GM18907 (cell line): ENCODE data around the gene EXOC2.
"Not testable (repeated sequence)": the region's sequence is repeated elsewhere in the genome, so short reads cannot be mapped to it uniquely, and the experiment has no call there.

Experiments
- ATAC-seq: cut with Tn5 transposase; IDR thresholded peaks from one replicate; pipeline ENCODE4 v1.9.1; 2021; ENCODE audit warnings: mild to moderate bottlenecking, moderate library complexity; ENCODE audit not compliant: unreplicated experiment

Gene EXOC2

DNA sequence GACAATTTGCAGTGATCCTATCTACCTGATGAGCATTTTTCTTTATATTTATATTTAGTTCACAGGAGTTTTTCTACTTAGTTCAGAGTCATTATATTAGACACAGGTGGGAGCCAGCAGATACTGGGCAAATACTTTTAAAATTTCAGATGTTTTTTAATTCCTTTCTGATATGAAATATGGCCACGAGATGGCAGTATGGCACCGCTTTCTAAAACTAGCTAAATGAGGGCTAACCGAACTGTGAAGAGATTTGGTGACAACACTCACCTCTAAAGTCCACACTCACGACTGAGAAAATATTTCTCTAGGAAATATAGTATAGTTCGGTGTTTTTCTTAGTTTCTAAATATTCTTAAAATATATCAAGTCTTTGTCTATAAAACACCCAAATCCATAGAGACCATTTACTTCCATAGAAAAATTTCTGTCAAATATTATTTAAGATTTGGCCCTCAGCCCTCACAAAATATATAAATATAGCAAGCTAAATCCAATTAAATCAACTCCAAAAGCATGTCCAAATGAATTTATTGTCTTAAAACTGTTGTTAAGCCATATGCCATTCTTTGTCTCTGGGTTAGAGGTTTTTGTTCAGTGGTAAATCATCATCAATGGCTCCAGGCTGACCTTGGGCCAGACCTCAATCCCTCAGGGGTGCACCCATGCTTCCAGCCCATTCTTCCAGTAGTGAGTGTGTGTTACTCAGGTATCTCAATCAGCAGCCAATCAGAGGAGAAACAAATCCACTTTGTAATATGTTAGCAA, 99.6 kb downstream of the EXOC2 start:
- ATAC-seq = peak; percentile 51

GRCh38 chr6:589090-589489, 103.8 kb downstream of the EXOC2 start:
- no peak for ATAC-seq

GRCh38 chr6:586553-586952, 106.4 kb downstream of the EXOC2 start:
- ATAC-seq = no peak

- ATAC-seq = no peak
These were observed 109.3 kb downstream of the EXOC2 start for GRCh38 chr6:583635-584034.

DNA sequence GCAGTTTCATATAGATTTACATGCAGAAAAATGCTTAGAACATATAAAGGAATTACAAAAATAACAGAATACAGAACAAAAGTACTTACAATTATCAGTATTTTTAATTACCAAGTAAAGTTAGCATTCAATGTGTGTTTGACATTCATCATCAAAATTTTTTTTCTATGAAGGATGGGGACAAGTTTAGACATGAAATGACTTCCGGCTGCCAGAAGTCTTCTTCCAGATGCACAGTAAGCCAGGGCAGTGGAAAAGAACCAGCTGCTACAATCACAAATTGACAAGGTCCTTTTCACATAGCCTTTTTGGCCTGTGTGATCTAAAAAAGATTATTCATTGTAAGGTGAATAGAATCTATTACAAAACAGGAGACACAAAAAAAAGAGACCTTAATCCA, 109.8 kb downstream of the EXOC2 start:
- ATAC-seq = no peak

DNA sequence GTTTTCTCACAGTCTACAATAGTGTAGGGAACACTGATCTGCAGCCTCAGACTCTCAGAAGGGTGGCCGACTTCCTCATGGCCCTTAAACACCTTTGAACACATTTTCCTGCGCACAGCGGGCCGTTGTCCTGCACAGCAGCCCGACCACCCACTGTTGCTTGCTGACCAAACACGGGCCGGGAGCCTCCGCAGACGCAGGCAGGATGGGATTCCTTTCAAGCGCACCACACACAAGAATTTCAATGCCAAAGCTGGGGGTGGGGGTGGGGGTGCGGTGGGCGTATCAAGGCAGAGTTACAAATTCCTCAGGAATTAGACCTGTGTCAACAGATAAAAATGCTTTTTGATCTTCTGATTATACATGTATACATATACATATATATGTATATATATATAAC, 110.6 kb downstream of the EXOC2 start:
- ATAC-seq = no peak

DNA sequence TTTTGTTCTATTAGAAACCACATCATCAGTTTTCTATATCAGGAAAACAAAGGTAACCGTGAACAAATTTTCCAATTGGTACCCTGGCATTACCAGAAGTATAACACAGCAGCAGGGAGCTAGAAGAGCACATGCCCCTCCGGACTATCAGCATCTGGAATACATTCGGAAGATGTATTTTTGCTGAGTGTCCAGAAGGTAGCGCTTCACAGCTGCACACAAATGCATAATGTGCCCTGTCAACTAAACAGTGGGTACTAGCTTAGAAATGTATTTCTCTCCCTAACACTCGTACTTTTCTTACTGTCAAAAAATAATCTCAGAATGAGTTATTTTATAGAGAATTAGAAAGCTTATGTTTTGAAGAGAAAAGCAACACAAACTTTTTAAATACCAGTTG, 113.6 kb downstream of the EXOC2 start:
- ATAC-seq = no peak

DNA sequence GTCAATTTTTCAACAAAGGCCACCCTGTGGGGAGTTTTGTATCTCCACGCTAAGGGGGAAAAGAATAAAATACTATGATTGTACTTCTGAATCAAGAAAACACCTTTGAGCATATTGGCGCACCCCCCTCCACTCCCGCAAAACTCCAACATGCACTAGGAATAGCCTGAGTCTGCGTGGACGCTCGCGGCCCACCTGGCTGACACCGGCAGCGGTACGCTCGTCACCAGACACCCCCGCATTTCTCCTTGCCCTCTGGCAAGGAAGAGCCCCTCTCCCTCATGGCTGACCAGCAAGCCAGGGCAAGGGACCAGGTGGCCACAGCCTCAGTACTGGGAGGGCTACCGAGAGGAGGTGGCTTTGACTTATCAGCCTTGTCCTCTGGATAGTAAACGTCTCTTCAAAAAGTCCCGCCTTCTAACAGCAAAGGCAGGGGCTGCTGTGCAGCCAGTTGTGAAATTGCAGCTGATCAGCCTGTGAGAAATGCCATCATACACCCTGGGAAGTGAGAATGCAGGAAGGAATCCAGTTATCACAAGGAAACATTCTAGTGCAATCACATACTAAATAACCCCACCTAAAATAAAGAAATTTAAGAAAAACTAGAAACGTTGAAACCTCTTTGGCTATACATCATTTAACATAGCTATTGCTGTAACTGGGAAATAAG, 120.2 kb downstream of the EXOC2 start:
- ATAC-seq = no peak

DNA sequence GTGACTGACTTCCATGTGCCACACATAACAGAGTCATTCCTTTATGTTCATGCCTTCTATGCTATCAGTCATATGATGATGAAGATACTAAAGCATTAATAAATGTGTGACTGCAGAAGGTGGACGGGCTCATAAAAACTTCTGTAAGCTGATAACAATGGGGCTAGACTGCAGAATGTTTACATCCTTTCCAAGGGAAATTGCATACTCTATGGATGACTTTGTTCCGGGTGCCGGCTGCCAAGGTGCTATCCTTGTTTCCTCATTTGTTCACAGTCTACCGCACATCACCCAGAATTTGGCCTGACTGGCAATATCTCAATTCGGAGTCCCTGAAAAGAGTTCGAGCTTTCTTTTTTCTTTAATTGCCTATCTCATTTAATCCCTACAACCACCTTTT, 121.0 kb downstream of the EXOC2 start:
- no peak for ATAC-seq

DNA sequence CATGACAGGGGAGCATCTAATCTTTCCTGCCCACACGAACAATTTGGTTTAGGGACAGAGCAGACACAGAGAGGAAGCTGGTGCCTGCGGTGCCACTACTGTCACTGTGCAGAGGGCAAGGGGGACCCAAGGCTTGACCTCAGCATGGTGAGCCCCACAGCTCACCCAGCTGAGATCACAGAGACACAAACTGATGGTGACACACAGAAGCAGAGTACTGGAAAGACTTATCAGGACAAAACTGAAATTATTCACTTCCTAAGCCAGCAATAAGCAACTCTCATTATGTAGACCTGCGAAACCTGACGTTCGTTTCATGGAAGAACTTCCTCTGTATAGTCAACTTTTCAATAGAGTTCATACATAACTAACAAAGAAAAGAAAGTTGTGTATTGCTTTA, 122.1 kb downstream of the EXOC2 start:
- no peak for ATAC-seq

DNA sequence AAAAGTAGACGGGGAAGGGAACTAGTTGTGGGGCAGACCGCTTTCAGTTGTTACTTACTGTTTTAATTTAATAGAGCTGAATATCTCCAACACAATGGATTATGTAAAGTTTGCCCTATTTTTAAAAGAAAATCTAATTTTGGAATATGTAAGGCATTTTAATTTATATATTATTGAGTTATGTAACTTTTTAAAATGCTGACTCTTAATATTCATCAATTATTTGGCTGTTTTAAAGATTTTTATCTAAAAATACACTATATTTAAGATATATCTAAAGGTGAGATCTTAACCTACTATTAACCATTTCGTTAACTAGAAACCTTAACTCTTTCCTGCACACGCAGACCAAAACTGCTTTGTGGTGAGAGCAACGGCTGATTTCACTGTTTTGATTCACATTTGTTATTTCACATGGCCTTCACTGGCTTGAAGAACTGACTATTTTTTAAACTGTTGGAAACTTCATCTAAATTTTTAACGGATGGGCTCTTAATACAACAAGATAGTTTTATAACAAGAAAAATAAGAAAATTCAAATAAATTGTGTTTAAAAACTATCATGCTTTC, 123.9 kb downstream of the EXOC2 start:
- ATAC-seq = no peak

- no peak for ATAC-seq
These were observed 124.9 kb downstream of the EXOC2 start for GRCh38 chr6:568085-568484.

DNA sequence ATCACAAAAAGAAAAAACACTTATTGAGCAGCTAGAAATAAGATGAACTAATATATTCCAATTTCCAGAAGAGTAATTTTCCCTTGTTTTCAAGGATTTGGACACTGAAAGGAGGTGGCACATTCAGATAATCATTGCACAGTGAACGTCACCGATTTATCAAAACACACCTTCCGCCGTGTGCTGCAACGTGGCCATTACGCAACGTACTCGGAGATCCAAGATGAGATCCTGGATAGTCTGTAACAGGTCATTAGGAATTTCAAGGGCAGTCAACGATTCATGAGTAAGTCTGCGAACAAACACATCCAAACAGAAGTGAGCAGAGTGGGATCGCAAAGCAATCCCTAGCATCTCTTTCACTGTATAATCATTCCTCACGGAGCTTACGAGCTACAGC, 129.1 kb downstream of the EXOC2 start:
- no peak for ATAC-seq

DNA sequence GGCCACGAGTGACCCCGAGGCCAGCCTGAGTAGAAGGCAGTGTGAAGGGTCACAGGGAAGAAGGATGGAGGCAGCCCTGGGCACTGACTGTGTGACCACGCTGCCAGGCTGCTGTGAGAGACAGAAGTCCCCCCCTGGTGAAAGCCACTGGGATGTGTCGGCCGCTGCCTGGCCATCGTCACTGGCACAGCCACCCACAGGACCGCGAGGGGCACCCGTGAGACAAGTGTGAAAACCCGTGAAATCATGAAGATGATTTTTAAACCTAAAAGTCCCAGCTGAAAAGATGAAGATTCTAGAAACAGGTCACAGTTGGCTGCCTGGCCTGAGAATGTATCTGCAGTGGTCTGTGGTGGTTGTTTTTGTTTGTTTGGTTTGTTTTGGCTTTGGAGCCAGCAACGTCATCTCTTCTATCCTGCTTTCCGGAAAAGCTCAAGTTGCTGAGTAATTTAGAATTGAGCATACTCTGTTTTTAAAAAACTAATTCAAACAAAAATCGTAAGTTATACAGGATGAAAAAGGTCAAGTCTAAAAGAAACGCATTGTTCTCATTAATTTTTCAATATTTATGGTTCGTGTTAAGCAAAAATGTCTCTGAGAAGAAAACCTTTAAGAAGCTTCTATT, 130.8 kb downstream of the EXOC2 start:
- ATAC-seq = no peak

- ATAC-seq = not testable (repeated sequence)
These were observed 131.6 kb downstream of the EXOC2 start for GRCh38 chr6:561335-561734.

DNA sequence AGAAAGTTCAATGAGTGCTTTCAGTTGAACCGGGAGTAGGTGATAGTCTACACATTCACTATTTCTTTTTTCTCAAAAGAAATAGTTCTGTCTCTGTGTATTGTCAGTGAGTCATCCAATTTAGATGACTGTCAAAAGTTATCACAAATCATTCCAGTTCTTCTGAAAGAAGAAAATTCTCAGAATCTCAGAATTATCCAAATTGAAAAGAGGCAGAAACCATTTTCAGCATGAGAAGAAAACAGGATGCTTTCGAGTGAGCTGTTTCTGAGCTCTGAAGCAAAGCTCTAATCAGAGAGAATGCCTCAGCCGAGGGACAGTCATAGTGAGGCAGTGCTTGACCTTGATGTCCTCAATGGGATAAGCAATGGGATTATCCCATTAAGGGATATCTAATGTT, 134.0 kb downstream of the EXOC2 start:
- ATAC-seq = no peak

- no peak for ATAC-seq
These were observed 134.8 kb downstream of the EXOC2 start for GRCh38 chr6:558089-558488.

- ATAC-seq = no peak
These were observed 141.0 kb downstream of the EXOC2 start for GRCh38 chr6:551829-552350.

GRCh38 chr6:551405-551804, 141.5 kb downstream of the EXOC2 start:
- no peak for ATAC-seq

DNA sequence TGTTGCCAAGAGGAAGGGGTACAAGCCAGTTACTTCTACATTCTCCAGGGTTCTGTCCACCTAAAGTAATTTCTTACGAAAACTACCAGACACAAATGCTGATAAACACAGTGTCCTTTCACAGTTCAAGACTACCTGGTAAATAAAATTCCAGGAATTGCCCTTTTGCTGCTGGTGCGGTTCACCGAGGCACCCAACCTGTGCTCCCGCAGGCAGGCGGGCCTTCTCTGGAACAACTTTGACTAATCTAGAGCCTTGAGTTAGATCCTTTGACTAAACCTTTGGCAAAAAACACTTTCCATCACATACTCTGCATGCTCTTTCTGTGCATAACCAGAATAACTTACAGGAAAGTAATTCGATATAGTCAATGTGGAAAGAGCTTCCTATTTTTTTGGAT, 143.0 kb downstream of the EXOC2 start:
- no peak for ATAC-seq

DNA sequence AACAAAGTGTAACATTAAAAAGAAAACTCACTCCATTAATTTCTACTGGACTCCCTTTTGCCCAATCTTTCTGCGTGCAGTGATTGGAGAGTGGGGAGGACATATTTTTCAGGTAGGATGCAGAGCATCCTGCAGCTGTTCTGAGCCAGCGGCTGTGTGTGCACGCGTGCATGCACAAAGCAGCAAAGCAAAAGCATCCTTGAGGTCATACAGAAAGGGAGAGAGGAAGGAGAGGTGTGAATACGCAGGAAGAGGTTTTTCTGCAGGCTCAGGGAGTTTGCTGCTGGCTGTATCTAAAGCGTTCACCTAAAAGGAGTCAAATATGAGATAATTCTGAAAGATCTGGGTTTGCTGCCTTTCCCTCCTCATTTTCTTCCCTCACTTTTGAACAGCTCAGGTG, 144.4 kb downstream of the EXOC2 start:
- no peak for ATAC-seq

- no peak for ATAC-seq
These were observed 144.8 kb downstream of the EXOC2 start for GRCh38 chr6:548091-548490.
